Femur (tissue), 1 donor: ENCODE measurements around the gene GLRA3.
"Not testable (repeated sequence)": the region's sequence is repeated elsewhere in the genome, so short reads cannot be mapped to it uniquely, and the experiment has no call there.

Experiments
- DNase-seq: peaks from one replicate; pipeline ENCODE4 v3.0.0-alpha.2; 2017

GLRA3 gene

DNA sequence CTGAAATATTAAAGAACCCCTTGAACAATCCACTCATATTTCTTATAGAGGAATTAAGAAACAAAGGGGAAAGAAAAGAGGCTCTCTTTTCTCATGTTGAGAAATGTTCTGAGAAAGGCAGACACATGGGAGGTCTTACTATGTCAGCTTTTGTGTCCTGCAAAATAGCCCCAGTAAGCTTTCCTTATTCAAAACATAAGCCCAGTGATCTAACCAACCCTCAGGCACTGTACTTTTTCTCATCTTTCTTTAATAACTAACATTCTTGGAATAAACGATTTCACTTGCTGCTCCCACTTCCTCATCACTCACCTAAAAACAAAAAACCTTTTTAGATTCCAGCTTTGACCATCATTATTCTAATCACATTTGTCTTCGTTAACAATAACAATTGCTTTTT, 115.9 kb downstream of the GLRA3 start:
- no peak for DNase-seq

DNA sequence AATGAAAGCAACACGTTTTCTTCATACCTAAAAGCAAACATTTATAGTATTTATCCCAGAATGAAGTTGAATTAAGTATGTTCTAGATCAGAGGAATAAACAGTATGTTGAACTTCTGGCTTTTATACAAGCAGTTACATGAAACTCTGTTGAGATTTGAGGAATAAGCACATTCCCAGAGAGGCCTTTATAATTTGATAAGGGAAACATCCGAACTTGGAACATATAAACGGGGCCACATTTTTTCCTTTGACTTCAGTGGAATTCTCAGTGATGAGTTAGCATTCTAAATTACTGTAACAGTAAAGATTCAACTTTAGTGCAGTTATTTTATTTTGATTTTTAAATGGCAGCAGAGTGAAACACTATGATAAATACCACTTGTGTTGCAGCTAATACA, 119.5 kb downstream of the GLRA3 start:
- no peak for DNase-seq

DNA sequence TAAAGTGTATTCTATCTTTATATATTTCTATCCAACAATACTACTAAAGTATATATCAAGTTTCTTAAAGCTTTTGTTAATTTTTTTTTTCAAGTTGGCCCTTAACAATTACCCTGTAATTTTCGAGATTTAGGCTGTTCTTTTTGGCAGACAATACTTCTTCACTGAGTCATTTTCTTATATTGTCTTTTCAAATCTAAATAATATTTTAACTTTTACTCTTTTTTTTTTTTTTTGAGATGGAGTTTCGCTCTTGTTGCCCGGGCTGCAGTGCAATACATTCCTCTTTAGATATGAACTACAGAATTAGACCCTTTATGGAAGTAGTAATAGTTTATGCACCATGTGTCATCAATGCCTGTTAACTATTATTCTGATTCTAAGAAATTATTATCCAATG, 120.7 kb downstream of the GLRA3 start:
- DNase-seq: no peak

DNA sequence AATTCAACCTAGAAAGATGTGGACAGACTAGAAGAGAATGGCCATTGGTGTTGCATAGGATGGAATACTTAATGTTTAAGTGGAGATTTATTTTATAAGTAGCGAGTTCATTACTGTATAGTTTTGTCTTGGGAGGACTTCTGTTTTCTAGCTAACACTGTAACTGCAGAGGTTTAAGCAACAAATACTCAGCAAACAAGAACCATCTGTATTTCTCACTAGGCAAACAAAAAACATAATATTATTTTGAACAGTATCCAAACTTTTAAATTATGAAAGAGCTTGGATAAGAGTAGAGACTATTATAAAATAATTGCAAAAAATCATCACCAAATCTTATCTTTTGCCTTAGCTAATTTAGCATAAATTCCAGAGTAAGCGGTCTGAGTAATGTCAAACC, 121.1 kb downstream of the GLRA3 start:
- no peak for DNase-seq

DNA sequence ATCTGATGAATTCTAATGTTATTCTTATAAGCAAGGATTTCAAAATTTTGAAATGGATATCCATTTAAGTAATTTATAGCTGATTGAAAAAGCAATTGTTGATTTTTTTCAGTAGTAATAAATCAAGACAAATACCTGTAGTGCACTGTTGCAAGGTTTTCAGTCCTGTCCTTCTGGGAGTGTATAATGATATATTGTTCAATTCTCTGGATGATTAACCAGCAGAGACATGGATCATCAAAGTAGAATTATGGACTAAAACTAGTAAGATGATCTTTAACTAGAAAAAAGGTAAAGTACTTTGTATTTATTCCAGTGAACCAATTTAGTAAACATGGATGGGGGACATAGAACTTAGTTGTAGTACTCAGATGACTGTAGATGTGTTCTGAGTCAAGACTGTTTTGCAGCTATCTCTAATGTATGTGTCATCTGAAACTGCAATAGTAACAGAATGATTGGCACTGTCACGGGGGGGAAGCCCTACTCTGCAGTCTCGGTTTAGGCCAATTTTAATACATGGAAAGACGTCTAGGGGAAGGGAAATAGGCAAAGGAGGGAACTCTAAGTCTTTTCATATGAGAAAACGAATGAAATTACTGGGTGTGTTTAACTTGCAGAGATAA, 121.9 kb downstream of the GLRA3 start:
- no peak for DNase-seq

DNA sequence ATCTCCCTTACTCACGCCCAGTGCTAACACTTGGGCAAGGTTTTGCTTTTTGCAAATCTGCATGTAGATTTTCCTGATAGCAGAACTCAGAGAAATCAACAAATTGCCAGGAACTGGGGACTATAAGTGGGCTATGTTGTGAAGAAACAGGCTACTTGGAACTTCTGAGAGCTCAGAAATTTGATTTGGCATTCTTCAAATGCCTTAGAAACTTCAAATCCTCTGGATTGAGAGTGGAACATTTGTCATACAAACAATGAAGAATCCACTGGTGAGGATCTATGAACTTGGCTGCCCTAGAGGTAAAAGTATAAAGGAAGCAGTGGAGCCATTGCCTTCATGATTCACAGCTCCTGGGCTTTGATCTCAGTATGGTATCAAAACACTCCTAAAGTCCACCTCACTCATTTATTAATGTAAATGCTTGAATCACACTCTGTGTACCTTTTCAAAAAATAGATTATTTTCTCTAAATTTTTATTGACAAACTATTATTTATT, 126.0 kb downstream of the GLRA3 start:
- DNase-seq: no peak

DNA sequence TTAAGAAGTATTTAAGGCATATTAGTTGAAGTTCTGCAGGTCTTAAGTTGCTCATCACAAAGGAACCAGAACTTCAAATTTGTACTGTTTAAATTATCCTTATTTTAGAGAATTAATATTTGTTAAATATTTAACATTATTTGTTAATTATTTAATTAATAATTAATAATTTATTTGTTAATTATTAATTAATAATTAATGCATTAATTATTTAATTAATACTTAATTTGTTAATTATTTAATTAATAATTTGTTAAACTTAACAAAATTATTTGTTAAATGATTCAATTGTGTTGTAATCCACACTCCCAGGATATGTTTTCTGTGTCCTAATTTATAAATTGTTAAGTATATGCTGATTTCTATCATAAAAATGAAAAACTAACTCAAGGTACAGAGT, 129.4 kb downstream of the GLRA3 start:
- DNase-seq: no peak

DNA sequence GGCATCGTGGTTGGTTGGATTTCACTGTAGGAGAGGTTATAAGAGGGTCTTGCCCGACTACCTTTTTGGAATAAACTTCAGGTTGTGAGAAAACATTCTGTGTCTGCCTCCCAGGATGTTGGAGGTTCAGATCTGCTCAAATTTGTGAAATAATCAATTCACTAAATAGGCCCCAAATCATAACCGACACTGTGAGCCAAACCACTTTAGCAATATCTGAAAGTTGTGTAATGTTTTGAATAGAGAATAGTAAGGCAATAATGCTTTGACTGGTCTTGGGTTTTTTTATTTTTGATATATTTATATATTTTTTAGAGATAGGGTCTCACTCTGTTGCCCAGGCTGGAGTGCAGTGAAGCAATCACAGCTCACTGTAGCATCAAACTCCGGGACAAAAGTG, 131.2 kb downstream of the GLRA3 start:
- no peak for DNase-seq

DNA sequence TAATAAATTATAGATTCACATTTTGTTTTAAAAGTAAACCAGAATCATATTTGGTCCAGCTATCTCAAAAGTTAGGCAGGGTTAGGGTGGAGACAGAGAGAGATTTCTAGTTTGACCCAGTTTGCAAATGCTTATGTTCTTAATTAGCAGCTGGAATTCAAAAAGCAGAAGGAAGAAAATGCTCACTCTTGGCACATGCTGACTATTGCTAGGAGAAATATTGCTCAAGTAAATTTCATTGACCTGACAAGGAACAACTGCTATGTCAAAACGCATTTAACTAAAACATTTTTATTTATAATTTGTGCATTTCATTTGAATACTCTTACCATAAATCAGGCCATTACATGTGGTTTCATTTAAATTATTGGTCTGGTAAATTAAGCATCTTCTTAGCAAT, 131.8 kb downstream of the GLRA3 start:
- DNase-seq: no peak

DNA sequence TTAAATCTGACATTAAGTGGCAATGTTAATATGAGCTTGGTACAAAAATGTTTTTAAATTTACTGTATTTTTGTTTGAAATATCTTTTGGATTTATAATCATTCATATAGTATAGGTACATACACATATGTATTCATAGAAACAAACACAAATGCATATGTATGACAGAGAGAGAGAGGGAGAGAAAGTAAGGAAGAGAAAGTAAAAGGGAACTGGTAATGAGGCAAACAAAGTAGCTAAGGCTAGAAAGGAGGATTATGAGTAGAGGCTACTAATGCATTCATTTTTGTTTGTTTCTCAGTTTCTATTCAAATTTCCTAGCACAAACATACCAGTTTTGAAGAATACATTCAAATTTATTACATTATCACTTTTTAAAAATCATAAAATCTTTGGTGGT, 132.4 kb downstream of the GLRA3 start:
- no peak for DNase-seq

DNA sequence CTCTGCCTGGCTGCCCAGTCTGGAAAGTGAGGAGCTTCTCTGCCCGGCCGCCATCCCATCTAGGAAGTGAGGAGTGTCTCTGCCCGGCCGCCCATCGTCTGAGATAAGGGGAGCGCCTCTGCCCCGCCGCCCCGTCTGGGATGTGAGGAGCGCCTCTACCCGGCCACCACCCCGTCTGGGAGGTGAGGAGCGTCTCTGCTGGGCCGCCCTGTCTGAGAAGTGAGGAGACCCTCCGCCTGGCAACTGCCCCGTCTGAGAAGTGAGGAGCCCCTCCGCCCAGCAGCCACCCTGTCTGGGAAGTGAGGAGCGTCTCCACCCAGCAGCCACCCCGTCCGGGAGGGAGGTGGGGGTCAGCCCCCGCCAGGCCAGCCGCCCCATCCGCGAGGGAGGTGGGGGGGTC, 137.2 kb downstream of the GLRA3 start:
- not testable (repeated sequence) for DNase-seq

DNA sequence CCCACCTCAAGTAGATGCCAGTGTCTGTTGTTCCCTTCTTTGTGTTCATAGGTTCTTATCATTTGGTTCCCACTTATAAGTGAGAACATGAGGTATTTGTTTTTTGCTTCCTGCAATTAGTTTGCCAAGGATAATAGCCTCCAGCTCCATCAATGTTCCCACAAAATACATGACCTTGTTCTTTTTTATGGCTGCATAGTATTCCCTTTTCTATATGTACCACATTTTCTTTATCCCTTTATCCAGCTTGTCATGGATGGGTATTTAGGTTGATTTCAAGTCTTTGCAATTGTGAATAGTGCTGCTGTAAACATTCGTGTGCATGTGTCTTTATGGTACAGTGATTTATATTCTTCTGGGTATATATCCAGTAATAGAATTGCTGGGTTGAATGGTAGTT, 138.4 kb downstream of the GLRA3 start:
- DNase-seq: no peak

DNA sequence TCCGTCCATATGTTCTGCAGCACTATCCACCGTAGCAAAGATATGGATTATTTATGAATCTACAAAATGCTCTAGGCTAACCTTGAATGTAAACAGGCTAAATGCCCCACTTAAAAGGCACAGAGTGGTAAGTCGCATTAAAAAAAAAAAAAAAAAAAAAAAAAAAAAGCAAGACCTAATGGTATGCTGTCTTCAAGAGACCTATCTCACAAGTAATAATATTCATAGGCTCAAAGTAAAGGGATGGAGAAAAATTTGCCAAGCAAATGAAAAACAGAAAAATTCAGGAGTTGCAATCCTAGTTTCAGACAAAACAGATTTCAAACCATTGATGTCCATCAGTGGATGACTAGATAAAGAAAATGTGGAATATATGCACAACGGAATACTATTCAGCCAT, 139.4 kb downstream of the GLRA3 start:
- DNase-seq: no peak

DNA sequence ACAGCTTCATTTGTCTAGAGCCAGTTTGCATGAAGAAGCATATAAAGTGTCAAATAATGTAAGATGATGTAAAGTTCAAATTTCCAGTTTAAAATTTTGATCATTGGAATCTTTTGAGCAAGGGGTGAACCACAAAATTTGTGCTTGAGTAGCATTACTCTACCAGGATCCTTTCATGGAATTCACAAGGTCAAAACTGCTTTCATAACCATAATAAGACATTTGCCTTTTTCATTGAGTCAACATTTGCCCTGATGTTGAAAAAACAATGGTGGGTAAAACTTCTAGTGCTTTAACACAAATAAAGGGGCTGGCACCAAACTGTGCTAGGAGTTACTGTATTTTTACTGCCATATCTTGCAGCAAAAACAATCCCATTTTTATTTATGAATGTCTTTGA, 142.2 kb downstream of the GLRA3 start:
- no peak for DNase-seq

DNA sequence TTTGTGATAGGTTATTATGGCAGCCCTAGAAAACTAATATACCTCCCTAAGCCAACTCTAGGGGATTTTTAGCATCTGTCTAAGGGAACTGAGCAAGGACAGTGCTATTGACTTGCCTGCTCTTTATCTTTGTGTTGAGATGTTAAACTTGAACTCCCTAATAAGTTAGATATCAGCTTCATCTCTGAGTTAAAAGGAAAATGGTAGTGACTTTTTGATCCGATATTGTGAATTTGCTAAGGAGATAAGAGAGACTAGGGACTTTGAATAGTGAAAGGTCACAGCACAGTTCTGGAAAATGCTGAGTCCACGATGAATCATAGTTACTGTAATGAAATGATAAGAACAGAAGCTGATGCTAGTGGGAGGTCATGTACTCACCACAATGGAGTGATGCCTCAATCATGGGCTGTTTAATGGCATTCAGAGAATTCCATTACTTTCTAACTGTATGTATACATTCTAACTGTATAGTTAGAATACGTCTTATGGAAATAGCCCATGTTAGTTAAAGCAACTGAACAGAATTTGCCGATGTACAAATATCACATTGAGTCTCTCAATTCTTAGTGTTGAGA, 147.2 kb downstream of the GLRA3 start:
- DNase-seq: no peak

DNA sequence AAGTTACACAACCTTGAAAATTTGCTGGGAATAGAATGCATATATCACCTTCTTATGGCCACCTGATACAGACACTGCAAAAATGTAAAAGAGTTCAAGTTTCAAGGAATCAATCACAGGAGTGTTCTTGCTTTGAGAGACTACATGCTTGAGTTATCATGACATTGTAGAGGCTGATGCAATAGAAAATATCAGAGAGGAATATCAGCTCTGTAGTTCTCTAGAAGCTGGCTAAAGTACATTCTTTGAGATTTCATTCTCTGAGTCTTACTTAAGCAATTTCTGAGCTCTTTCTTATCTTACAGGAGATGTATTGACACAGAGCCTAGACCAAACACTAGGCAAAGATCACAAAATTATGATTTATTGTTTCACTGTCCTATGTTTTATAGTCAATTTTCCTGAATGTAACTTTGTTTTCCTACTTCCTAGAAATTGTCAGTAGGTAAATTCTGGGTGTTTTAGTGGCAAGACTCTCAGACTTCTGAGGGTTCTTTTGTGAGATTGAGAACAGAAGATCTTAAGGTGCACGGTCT, 154.7 kb downstream of the GLRA3 start:
- no peak for DNase-seq

DNA sequence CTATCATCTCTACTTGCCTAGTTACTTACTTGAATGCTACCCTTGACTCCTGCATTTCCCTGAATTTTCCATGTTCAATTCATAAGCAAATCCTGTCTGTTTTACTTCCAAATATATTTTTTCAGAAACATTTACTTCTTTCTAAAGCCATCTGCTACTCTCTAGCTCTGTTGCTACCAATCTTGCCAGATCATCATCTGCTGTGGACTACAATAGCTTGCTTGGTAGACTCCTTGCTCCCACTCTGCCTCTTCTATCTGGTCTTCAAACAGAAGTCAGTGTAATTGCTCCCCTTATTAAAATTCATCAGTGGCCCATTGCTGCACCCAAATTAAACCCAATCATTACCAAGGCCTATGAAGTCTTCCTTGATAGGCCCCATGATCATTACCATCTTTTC, 155.2 kb downstream of the GLRA3 start:
- no peak for DNase-seq

DNA sequence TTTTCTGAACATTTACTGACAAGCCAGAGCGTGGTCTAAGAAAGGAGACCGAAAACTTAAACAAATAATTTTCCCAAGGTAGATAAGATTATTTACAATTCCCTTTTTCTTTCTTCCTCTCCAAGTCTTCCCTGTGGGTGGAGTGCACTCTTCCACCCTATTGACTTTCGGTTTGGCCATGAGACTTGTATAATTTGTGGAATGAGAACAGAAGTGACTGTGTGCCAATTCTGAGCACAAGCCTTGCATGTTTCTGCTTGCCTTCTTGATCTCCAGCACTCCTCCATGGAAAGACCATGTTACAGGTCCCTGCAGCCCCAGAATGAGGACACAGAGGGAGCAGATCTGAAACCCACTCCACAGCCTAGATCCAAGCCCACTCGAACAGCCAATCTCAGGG, 156.8 kb downstream of the GLRA3 start:
- no peak for DNase-seq

DNA sequence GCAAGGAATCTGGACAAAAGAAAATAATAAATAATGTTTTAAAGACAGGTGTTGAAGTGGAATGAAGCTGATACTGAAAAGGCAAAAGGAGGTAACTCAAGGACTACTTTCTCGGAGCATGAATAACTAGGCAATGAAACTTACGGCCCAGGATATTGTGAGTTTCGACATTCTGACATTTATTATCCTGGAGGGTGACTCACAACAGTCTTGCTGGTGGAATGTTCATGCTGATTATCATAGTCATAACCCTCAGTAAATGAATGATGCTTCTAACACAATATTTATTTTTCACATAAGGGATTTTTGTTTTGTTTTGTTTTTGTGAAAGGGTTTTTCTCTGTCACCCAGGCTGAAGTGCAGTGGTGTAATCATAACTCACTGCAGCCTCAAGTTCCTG, 159.8 kb downstream of the GLRA3 start:
- DNase-seq: no peak

DNA sequence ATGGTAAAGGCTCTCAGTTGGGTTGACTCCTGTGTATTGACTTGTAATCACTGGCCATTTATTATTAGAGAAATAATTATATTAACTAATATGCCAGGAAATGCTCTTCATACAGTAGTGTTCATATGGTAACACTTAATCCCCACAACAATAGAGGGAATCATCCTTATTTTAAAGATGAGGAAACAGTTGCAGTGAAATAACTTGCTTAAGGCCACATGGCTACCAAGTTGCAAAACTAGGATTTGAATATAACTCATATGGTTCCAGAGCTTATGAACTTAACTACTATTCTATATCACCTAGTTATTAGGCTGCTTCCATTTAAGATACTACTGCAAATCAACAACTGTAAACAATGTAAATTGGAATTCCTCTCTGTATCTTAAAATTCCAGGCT, 163.2 kb downstream of the GLRA3 start:
- DNase-seq: no peak

DNA sequence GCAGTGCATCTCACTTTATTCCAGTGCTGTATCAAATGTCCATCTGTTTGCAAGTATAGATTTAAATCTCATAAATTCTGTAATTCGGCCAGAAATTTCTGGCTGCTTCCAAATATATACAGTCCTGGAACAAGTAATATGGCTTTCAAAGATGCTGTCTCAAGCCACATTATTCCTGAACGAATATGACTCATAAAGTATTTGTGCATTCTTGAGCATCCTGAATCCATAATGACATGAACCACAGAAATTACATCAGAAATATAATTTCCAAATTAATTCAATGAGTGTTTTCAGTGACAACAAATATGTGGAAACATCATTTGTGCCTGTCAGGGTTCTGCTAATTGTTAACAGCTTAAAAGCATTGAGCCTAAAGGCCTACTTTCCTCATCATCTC, 165.8 kb downstream of the GLRA3 start:
- no peak for DNase-seq

DNA sequence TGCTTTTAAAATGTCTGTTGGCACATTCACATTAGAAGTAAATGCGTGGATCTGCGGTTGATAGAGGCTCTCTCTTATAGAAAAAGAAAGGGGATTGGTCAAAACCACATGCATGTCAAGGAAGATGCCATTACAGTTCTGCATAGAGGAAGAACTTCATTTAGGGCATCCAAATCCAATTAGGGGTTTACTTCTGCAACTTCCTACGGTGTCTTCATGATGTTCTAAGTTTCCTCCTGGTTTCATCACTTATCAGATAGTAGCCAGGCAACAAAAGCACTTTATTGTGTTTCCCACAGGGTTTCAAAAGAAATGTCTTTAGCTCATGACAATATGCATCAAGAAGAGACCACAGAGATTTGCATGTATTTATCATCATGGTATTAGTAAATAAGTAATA, 170.8 kb downstream of the GLRA3 start:
- DNase-seq: no peak

DNA sequence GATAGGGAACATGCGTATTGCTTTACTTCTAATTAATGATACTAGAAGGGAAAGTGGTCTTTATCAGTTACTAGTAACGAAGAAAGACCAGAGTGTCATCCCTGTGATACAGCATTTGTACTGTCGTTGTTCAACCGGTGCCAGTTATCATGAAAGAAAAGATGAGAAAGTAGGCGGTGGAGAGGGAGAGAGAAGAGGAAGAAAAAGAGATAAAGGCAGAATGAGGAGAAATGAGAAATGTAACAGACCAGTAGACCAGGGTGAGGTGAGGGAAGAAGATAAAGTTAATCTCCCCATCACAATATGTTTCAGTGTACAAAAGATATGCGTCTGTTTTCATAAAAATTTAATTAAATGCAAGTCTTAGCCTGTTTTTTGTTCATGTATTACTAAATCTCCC, 171.6 kb downstream of the GLRA3 start:
- DNase-seq: no peak

DNA sequence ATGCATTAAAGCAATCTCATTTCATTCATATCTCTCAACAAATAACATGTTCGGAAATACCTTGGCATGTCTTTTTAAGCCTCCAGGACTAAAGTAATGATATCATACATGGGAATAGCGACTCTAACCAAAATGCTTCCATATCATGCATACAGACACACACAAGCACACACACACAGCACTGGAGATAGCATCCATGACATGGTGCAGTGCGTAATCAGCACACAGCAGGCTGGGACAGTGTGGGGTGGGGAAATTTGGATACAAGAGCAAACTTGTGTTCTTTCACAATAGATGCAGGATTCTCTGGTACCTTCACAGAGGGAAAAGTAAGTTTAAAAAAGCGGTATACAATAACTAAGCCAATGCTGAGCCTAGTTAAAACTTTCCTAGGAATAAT, 174.4 kb downstream of the GLRA3 start:
- DNase-seq: no peak
